T47D (cell line): ENCODE data around the gene SLC22A4.

Experiments
- DNase-seq, 2 experiments: peaks; one replicate each; pipeline versions ENCODE4 v3.0.0 to v3.0.0-alpha.2; 2011 to 2012; ENCODE audit warnings: low read depth in 1 of 2, low spot score in 1 of 2
- JUND ChIP-seq: IDR thresholded peaks from 2 replicates; pipeline ENCODE4 v1.6.1; 2012; ENCODE audit warnings: low read depth
- in situ Hi-C: cut with HindIII; loops from 2 replicates; pipeline ENCODE4 v1.10.0; 2016; ENCODE audit warnings: low sequenced_read_pairs, low pct_unique_long_range_greater_than_20kb

SLC22A4 gene

DNA sequence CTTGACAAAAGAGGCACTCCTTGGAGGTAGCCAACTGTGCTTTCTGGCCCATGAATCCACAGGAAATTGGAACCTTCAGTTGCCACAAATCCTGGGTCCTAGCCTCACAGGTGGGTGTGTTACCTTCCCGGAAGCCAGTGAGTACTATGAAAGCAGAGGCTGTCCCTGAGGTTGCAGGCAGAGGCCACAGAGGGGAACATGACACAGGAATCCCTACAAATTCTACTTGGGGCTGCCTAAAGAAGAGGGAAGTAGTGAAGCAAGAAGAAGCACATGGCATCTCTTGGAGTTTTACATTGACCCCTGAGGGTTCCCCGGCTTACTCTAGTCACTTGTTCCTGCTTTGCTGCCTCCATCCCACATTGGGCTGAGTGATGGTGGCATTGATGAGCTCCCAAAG, 77.9 kb downstream of the SLC22A4 start:
- DNase-seq: no peak
- no peak for TF ChIP-seq JUND
- in situ Hi-C loops: no loop called here

GRCh38 chr5:132372542-132372941, 78.3 kb downstream of the SLC22A4 start:
- TF ChIP-seq JUND: no peak
- peak in 1 of 2 experiments; percentile 24 for DNase-seq
- in situ Hi-C loops: no loop called here

DNA sequence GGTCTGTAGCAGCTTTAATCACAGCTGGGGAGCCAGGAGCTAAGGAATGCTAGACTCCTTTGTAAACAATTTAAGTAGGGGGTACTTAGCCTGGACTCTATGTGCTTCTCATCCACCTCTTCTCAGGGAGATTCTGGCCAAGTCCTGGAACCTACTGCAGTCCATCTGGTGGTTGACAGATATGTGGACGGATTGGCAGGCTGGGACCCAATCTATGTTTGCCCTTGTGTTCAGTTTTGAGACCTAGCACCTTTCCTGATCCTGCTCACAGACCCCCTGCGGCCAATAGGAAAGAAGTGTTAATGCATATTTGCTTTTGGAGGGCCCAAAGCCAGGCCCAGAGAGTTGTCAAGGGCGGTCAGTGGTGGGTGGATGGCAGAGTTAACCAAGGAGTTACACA, 81.8 kb downstream of the SLC22A4 start:
- in situ Hi-C loops: no loop called here
- no peak for TF ChIP-seq JUND
- no peak for DNase-seq

- in situ Hi-C loops: no loop called here
- no peak for TF ChIP-seq JUND
- DNase-seq: no peak
Observed at GRCh38 chr5:132376694-132377641, 82.8 kb downstream of the SLC22A4 start.

DNA sequence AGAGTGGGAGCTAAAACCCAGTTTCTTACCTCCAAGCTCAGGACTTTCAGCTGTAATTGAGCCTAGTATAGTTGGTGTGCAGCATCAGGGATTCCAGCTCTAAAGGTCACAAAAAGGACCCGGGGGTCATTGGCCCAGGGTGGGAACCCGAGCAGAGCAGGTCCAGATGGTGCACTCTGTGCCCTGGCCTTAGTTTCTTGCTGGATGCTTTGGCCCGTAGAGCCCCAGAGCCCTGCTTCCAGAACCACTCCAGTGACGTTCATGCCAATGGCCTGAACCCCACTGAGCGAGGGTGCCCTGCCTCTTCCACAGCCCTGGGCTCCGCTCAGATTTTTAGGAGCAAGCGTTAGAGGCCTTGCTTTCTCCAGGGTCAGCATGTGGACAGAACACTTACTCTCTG, 83.5 kb downstream of the SLC22A4 start:
- DNase-seq: no peak
- TF ChIP-seq JUND: no peak
- in situ Hi-C loops: no loop called here

- TF ChIP-seq JUND: no peak
- in situ Hi-C loops: no loop called here
- peak in 1 of 2 experiments; percentile 96 for DNase-seq
Observed at GRCh38 chr5:132378580-132378979, 84.4 kb downstream of the SLC22A4 start.

GRCh38 chr5:132380047-132380446, 85.9 kb downstream of the SLC22A4 start:
- in situ Hi-C loops: no loop called here
- no peak for TF ChIP-seq JUND
- DNase-seq: no peak

DNA sequence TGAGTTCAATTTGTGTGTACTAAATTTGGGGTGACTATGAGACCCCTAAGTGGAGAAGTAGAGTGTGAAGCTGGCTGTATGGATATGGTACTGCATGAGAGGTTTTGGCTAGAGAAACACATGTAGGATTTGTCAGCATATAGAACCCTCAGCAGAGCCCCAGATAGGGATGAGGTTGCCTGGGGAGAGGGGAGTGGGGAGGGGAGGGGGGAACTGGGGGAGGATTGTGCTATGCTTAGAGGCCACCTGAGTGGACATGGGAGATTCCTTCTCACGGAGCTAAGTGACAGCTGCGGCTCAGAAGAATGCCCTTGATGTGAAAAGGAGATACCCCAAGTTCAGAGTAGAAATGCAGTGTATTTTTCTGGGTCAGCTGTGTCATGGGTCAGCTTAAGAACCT, 86.5 kb downstream of the SLC22A4 start:
- DNase-seq: peak in 1 of 2 experiments; percentile 68
- no peak for TF ChIP-seq JUND
- in situ Hi-C loops: no loop called here

GRCh38 chr5:132381614-132382013, 87.4 kb downstream of the SLC22A4 start:
- in situ Hi-C loops: no loop called here
- peak in 1 of 2 experiments; percentile 86 for DNase-seq
- no peak for TF ChIP-seq JUND

GRCh38 chr5:132383261-132383660, 89.1 kb downstream of the SLC22A4 start:
- in situ Hi-C loops: no loop called here
- TF ChIP-seq JUND: no peak
- peak in 1 of 2 experiments; percentile 51 for DNase-seq

GRCh38 chr5:132383984-132384383, 89.8 kb downstream of the SLC22A4 start:
- no peak for TF ChIP-seq JUND
- in situ Hi-C loops: no loop called here

GRCh38 chr5:132384506-132385050, 90.4 kb downstream of the SLC22A4 start:
- TF ChIP-seq JUND: no peak
- in situ Hi-C loops: no loop called here
- DNase-seq: no peak

More at GRCh38 chr5:132383984-132384383, 89.8 kb downstream of the SLC22A4 start:
- DNase-seq: no peak

- TF ChIP-seq JUND: no peak
- DNase-seq: peak; percentile 28 to 75
- in situ Hi-C loops: no loop called here
Observed at GRCh38 chr5:132385326-132386105, 91.3 kb downstream of the SLC22A4 start.
